ENCODE results near the gene C16orf87.

GRCh38 chr16:46796764-46797269, 34.2 kb downstream of the C16orf87 start:
- TF ChIP-seq CTCF (IDR thresholded peaks at IDR 0.05) (no peak), EZH2 (IDR thresholded peaks at IDR 0.05; ENCODE audit: borderline replicate concordance, insufficient read depth, low read depth, low read length, poor library complexity, severe bottlenecking) (no peak)

Measured in B cell (primary cell).